Stimulated activated CD4-positive, alpha-beta T cell treated with anti-CD3 and anti-CD28 coated beads, TNF-alpha, amount 100 ng/mL, for 1 hour (primary cell): Measurements from ENCODE around the gene MYO1D.
A peak's percentile ranks its signal among the peaks of the same experiment; 100 is the strongest.
"Not testable (repeated sequence)": the region's sequence is repeated elsewhere in the genome, so short reads cannot be mapped to it uniquely, and the experiment has no call there.

ENCODE experiments used
- DNase-seq, 3 donors: peaks; one replicate each; pipeline ENCODE4 v3.0.0-alpha.2; 2020; ENCODE audit warnings: low read depth in 3 of 3, low spot score in 1 of 3

MYO1D gene

GRCh38 chr17:32876417-32877163, at the start of gene MYO1D:
TSS of gene MYO1D (minus strand) at chr17:32877124. CDS start at chr17:32876872, 252 bp downstream.
- DNase-seq, result peak; percentile 24 to 56 (median 45)

DNA sequence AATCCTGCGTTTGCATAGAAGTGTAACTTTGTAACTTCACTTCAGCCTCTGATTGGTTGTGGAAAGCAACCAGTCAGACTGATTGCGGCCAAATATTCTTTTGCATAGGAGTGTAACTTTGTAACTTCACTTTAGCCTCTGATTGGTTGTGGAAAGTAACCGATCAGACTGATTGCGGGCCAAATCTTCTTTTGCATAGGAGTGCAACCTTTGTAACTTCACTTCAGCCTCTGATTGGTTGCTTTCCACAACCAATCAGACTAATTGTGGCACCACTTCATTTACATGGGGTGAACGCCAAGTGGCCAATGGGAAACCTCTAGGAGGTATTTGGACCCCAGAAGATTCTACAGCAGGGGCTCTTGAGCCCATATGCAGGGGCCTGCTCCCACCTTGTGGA, 49.3 kb upstream of the MYO1D start:
- DNase-seq, result no peak

GRCh38 chr17:32923905-32924304, 47.0 kb upstream of the MYO1D start:
- DNase-seq, result not testable (repeated sequence)

DNA sequence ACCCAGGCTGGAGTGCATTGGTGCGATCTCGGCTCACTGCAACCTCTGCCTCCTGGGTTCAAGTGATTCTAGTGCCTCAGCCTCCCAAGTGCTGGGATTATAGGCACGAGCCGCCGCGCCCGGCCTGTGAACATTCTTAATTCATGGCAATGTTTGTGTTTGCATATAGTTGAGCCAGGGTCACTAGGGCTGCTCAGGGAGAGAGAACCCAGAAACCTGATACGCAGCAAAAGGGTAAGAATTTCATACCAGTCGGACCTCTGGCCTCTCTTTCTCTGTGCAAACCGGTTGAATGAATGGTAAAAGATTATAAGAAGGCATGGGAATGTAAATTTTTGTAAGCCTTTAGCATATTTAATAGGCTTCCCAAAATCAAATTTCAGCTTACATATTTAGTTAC, 44.1 kb upstream of the MYO1D start:
- no peak for DNase-seq

GRCh38 chr17:32920293-32920692, 43.4 kb upstream of the MYO1D start:
- DNase-seq, result no peak

GRCh38 chr17:32919876-32920275, 43.0 kb upstream of the MYO1D start:
- not testable (repeated sequence) for DNase-seq

DNA sequence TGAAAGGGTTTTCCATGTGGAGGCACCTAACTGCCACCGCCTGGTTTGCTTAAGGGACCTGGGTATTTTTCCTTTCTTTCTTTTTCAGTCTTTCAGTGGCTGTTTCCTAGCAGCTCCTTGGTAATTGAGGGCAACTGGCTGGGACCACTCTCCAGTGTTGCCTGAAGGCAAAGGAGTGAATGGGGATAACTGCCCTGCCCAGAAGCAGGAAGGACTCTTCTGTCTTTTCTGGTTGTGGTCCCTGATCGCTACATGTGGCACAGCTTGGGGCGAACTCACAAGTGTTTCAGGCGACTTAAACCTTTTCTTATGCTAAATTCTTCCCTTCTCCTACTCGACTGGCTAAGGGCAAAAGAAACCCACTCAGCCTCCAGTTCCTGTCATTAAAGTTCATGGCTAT, 40.9 kb upstream of the MYO1D start:
- DNase-seq, result no peak

DNA sequence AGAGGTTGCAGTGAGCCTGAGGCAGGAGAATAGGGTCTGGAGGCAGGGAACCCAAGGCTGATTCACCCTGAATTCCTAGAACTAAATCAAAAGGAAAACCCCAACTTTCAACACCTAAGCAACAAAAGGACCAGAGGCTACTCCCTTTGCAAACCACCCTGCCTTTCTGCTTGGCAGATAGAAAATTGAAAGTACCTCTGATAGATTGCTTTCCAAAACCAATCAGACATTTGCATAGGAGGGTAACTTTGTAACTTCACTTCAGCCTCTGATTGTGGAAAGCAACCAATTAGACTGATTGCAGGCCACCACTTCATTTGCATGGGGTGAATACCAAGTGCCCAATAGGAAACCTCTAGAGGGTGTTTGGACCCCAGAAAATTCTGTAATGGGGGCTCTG, 40.2 kb upstream of the MYO1D start:
- no peak for DNase-seq

DNA sequence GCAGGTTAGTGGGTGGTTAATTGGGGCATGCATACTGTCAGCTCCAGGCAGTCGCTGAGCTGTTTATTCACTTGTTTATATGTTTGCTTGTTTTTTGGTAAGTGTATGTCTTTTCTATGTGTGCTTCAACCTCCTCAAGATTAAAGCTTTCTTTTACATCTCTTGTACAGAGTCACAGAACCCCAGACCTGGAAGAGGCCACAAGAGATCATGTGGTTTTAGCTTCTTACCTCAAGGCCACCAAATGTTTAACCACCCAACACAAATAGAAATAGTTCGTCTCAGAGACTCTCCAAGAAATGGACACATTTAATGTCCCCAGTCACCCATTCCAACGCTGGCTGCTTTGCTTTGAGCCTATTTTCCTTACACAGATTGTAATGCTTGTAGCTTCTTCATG, 39.2 kb upstream of the MYO1D start:
- no peak for DNase-seq

GRCh38 chr17:32915245-32915644, 38.3 kb upstream of the MYO1D start:
- DNase-seq, result no peak

- DNase-seq, result no peak
Observed at GRCh38 chr17:32914181-32914580, 37.3 kb upstream of the MYO1D start.

- DNase-seq, result no peak
Observed at GRCh38 chr17:32913593-32913992, 36.7 kb upstream of the MYO1D start.

GRCh38 chr17:32912218-32912897, 35.4 kb upstream of the MYO1D start:
- no peak for DNase-seq

DNA sequence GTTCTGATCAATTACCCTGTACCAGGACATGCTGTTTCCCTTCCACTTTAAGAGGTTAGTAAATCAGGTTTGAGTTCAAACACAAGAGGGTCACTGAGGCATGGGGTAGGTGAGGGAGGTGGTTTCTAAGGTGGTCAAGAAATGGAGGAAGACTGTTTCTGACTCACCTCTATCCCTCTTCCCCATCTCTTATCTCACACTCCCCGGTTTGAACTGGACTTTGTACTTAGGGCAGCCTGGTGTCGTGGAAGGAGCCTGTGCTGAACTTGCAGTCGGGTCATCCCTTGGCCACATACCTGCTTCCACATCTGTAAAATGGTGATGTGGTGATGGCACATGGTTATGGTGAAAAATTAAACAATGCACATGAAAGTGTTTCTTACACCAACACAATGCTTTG, 33.8 kb upstream of the MYO1D start:
- no peak for DNase-seq

GRCh38 chr17:32909787-32910369, 33.0 kb upstream of the MYO1D start:
- DNase-seq, result no peak

DNA sequence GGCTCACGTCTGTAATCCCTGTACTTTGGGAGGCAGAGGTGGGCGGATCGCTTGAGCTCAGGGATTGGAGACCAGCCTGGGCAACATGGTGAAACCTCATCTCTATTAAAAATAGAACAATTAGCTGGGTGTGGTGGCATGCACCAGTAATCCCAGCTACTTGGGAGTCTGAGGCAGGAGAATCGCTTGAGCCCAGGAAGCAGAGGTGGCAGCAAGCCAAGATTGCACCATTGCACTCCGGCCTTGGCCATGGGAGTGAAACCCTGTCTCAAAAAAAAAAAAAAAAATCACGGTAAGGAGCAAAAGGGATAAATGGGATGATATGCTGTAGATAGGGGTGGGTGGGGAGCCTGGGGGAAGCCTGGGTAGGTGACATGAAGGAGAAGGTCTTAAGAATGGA, 30.7 kb upstream of the MYO1D start:
- no peak for DNase-seq

DNA sequence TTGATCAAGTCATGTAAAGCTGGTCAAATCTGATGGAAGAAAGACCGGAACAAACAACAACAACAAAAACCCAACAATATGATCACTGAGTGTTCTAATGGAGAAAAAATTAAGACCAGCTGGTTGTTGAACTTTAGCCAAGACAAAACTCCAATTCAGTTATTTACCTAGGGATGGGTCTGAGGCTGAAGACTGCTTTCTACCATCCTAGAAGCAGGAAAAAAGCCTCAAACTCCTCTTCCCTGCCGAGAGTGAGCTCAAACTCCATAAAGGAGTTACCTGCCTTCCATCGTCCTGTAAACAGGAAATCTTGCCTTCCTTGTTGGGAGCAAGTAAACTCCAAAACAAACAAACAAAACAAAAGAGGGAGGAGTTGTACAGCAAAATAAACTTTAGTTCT, 28.0 kb upstream of the MYO1D start:
- no peak for DNase-seq

GRCh38 chr17:32903774-32904673, 27.1 kb upstream of the MYO1D start:
- DNase-seq, result no peak

DNA sequence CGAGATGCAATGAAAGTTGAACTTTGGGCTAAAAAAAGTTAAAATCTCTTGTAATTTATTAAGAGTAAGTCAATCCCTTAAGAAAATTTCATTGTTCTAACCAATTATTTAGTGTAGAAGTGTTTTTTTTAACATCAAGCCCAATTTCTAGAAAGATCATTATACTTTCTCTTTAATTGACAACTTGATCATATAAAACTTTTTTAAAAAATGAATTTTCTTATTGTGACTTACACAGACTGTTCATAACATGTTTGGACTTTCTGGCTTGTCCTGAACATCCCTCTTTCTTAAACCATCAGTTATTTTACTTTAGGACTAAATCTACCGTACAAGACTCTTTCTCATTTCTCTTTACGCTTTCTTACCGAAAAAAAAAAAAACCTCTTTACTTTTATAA, 24.8 kb upstream of the MYO1D start:
- DNase-seq, result no peak

- DNase-seq, result no peak
Observed at GRCh38 chr17:32899236-32900013, 22.5 kb upstream of the MYO1D start.
